Liver (tissue), 9 donors: Measurements from ENCODE around the gene LMF2. TPM values are rescaled to one million over a fixed set of nuclear protein-coding genes. Genes with fewer than 3 reads are reported as not detected.

Source experiments
- DNase-seq: peaks from one replicate; pipeline ENCODE4 v3.0.0-alpha.2; 2017; ENCODE audit warnings: low spot score
- H3K27ac ChIP-seq, 2 donors: one replicate each; pipeline ENCODE4 v1.7.0; 2013; ENCODE audit warnings: inconsistent platforms in 2 of 2, low read length in 2 of 2, control low read depth in 1 of 2, low read depth in 1 of 2, mild to moderate bottlenecking in 1 of 2
- H3K27me3 ChIP-seq, 4 donors: one replicate each; pipeline versions ENCODE4 v1.6.1 to v1.7.0; 2013; ENCODE audit warnings: low read length in 3 of 4, inconsistent platforms in 1 of 4, mild to moderate bottlenecking in 1 of 4, moderate library complexity in 1 of 4; ENCODE audit not compliant: control insufficient read depth in 4 of 4, insufficient read depth in 4 of 4
- H3K36me3 ChIP-seq, 4 donors: one replicate each; pipeline versions ENCODE4 v1.6.1 to v1.7.0; 2013; ENCODE audit warnings: low read length in 3 of 4, mild to moderate bottlenecking in 3 of 4, low read depth in 1 of 4, moderate library complexity in 1 of 4; ENCODE audit not compliant: control insufficient read depth in 4 of 4, insufficient read depth in 3 of 4
- H3K4me1 ChIP-seq, 4 donors: one replicate each; pipeline versions ENCODE4 v1.6.1 to v1.7.0; 2013; ENCODE audit warnings: low read length in 3 of 4, mild to moderate bottlenecking in 3 of 4, moderate library complexity in 1 of 4; ENCODE audit not compliant: control insufficient read depth in 4 of 4, insufficient read depth in 4 of 4
- H3K4me3 ChIP-seq, 3 donors: one replicate each; pipeline versions ENCODE4 v1.6.1 to v1.7.0; 2013; ENCODE audit warnings: low read length in 3 of 3, control low read depth in 1 of 3, low read depth in 1 of 3, mild to moderate bottlenecking in 1 of 3
- H3K9ac ChIP-seq, 2 donors: one replicate each; pipeline ENCODE4 v1.7.0; 2013; ENCODE audit warnings: low read length in 2 of 2, mild to moderate bottlenecking in 2 of 2, moderate library complexity in 2 of 2, control low read depth in 1 of 2, low read depth in 1 of 2
- H3K9me3 ChIP-seq, 4 donors: one replicate each; pipeline versions ENCODE4 v1.6.1 to v1.7.0; 2013; ENCODE audit warnings: low read length in 3 of 4; ENCODE audit not compliant: control insufficient read depth in 4 of 4
- ATF3 ChIP-seq: IDR thresholded peaks from 2 replicates; pipeline ENCODE4 v1.6.1; 2016; ENCODE audit warnings: antibody characterized with exemption
- CTCF ChIP-seq: fragments of 150-350 bp; IDR thresholded peaks from 2 replicates; pipeline ENCODE4 v1.5.1; 2017; ENCODE audit warnings: improper control_type of control experiment, low read depth, low read length; ENCODE audit not compliant: missing input control
- EGR1 ChIP-seq, 2 donors: IDR thresholded peaks; 2 replicates each; pipeline ENCODE4 v1.6.1; 2016 to 2018; ENCODE audit warnings: antibody characterized with exemption in 2 of 2, low read depth in 2 of 2
- FOXA1 ChIP-seq: IDR thresholded peaks from 2 replicates; pipeline ENCODE4 v1.6.1; 2016; ENCODE audit warnings: antibody characterized with exemption
- GABPA ChIP-seq, 2 donors: IDR thresholded peaks in 1 of 2; conservative IDR thresholded peaks in 1 of 2; 2 replicates each; pipeline ENCODE4 v1.6.1; 2016; ENCODE audit warnings: antibody characterized with exemption in 2 of 2, mild to moderate bottlenecking in 1 of 2, moderate library complexity in 1 of 2
- HNF4A ChIP-seq, 2 donors: conservative IDR thresholded peaks; 2 replicates each; pipeline ENCODE4 v1.6.1; 2016; ENCODE audit warnings: antibody characterized with exemption in 2 of 2, mild to moderate bottlenecking in 2 of 2
- HNF4G ChIP-seq: IDR thresholded peaks from 2 replicates; pipeline ENCODE4 v1.6.1; 2016; ENCODE audit warnings: antibody characterized with exemption
- JUND ChIP-seq, 2 donors: IDR thresholded peaks; 2 replicates each; pipeline ENCODE4 v1.6.1; 2016; ENCODE audit warnings: antibody characterized with exemption in 2 of 2
- MAX ChIP-seq: IDR thresholded peaks from 2 replicates; pipeline ENCODE4 v1.6.1; 2016; ENCODE audit warnings: antibody characterized with exemption
- NR2F2 ChIP-seq: IDR thresholded peaks from 2 replicates; pipeline ENCODE4 v1.6.1; 2016; ENCODE audit warnings: antibody characterized with exemption
- RAD21 ChIP-seq, 2 donors: IDR thresholded peaks; 2 replicates each; pipeline ENCODE4 v1.6.1; 2016; ENCODE audit warnings: antibody characterized with exemption in 2 of 2, mild to moderate bottlenecking in 2 of 2
- REST ChIP-seq: IDR thresholded peaks from 2 replicates; pipeline ENCODE4 v1.6.1; 2016; ENCODE audit warnings: antibody characterized with exemption, mild to moderate bottlenecking
- RXRA ChIP-seq, 2 donors: IDR thresholded peaks; 2 replicates each; pipeline ENCODE4 v1.6.1; 2017 to 2018; ENCODE audit warnings: antibody characterized with exemption in 2 of 2, mild to moderate bottlenecking in 1 of 2
- SP1 ChIP-seq: IDR thresholded peaks from 2 replicates; pipeline ENCODE4 v1.6.1; 2018; ENCODE audit warnings: antibody characterized with exemption, mild to moderate bottlenecking
- TAF1 ChIP-seq: conservative IDR thresholded peaks from 2 replicates; pipeline ENCODE4 v1.6.1; 2016; ENCODE audit warnings: antibody characterized with exemption, mild to moderate bottlenecking
- YY1 ChIP-seq: IDR thresholded peaks from 2 replicates; pipeline ENCODE4 v1.6.1; 2016; ENCODE audit warnings: antibody characterized with exemption, mild to moderate bottlenecking
- ZBTB33 ChIP-seq: IDR thresholded peaks from 2 replicates; pipeline ENCODE4 v1.6.1; 2016; ENCODE audit warnings: antibody characterized with exemption
- WGBS: extraction: QIAGEN DNeasy Blood & Tissue Kit; methylation state at CpG from one replicate; pipeline ENCODE4 v1.1.7; 2013; 5-methylcytosine and 5-hydroxymethylcytosine counted together
- polyA plus RNA-seq, 2 donors: library from polyadenylated mRNA; stranded (reverse) in 1 of 2; unstranded in 1 of 2; fragments of 200-250 nt in 1 of 2; fragments of >200 nt in 1 of 2; fragmentation: Nextera tagmentation in 1 of 2; extraction: Ambion mirVana in 1 of 2; gene quantifications; one replicate each; pipeline versions ENCODE4 v1.2.1 to v1.2.3, GENCODE V29; 2013 to 2015
- total RNA-seq, 2 donors: library from RNA; depleted of rRNA; stranded (reverse); fragments of >200 nt; gene quantifications; one replicate each; pipeline ENCODE4 v1.2.3, GENCODE V29; 2014
- donor health status: healthy.
- donor health status: healthy.
- donor health status: healthy.
- donor health status: healthy.
- donor health status: healthy.

The LMF2 gene
- total and polyA plus RNA-seq, 4 donors: 16.7 to 35.6 (median 25.9) TPM

GRCh38 chr22:50490531-50491308 is 16.8 kb downstream of the LMF2 start:
- WGBS: 70% methylated on average over 27 of the region's 27 CpGs
- H3K27ac ChIP-seq: no peak overlapping the region
- H3K4me1 ChIP-seq: peaks cover 0 to 3% (median under 1%) of the 10 kb centered on the region in 4 donors
- H3K4me3 ChIP-seq: no peak overlapping the region
- DNase-seq: no peak
- no peaks in the 10 kb centered on the region for H3K36me3 ChIP-seq
- H3K9ac ChIP-seq: no peak overlapping the region
- H3K27me3 ChIP-seq: no peaks in the 10 kb centered on the region
- no peaks in the 10 kb centered on the region for H3K9me3 ChIP-seq
- TF ChIP-seq EGR1 (IDR thresholded peaks at IDR 0.05; ENCODE audit: low read depth in 2 of 2): no peak
- TF ChIP-seq HNF4G: no peak
- TF ChIP-seq CTCF: no peak
- no peak for TF ChIP-seq TAF1
- no peak for TF ChIP-seq FOXA1
- TF ChIP-seq ATF3: no peak
- no peak for TF ChIP-seq ZBTB33
- no peak for TF ChIP-seq NR2F2

GRCh38 chr22:50489363-50490243 is 17.9 kb downstream of the LMF2 start:
- Histone ChIP-seq H3K27ac (no peak overlapping the region), H3K27me3 (no peaks in the 10 kb centered on the region), H3K4me3 (no peak overlapping the region), H3K9ac (no peak overlapping the region), H3K4me1 (peaks cover 0 to 10% (median 5%) of the 10 kb centered on the region in 4 donors), H3K36me3 (no peaks in the 10 kb centered on the region), H3K9me3 (no peaks in the 10 kb centered on the region)
- 84% methylated on average over 31 of the region's 31 CpGs for whole genome bisulfite sequencing
- no peak for DNase-seq
- TF ChIP-seq FOXA1: no peak
- no peak for TF ChIP-seq HNF4A (conservative IDR thresholded peaks at IDR 0.05)
- TF ChIP-seq SP1: no peak
- no peak for TF ChIP-seq JUND (IDR thresholded peaks at IDR 0.05)
- no peak for TF ChIP-seq RXRA (IDR thresholded peaks at IDR 0.05)
- no peak for TF ChIP-seq ATF3
- no peak for TF ChIP-seq GABPA (IDR thresholded peaks at IDR 0.05 in 1 of 2, conservative IDR thresholded peaks at IDR 0.05 in 1 of 2)
- TF ChIP-seq TAF1: no peak
- no peak for TF ChIP-seq RAD21 (IDR thresholded peaks at IDR 0.05)
- no peak for TF ChIP-seq MAX
- no peak for TF ChIP-seq REST
- TF ChIP-seq YY1: no peak
- TF ChIP-seq ZBTB33: no peak
- TF ChIP-seq NR2F2: no peak
- no peak for TF ChIP-seq EGR1 (IDR thresholded peaks at IDR 0.05; ENCODE audit: low read depth in 2 of 2)
